GM12892 (cell line): ENCODE results near the gene GMPS.
"Not testable (repeated sequence)": the region's sequence is repeated elsewhere in the genome, so short reads cannot be mapped to it uniquely, and the experiment has no call there.

Source experiments
- POLR2A ChIP-seq: IDR thresholded peaks from 2 replicates; pipeline ENCODE4 v1.6.1; 2011; ENCODE audit warnings: low read depth, low read length, control low read depth
- POLR2AphosphoS5 ChIP-seq: IDR thresholded peaks from 2 replicates; pipeline ENCODE4 v1.6.1; 2011; ENCODE audit warnings: low read depth, low read length, control low read depth
- TAF1 ChIP-seq: IDR thresholded peaks from 2 replicates; pipeline ENCODE4 v1.6.1; 2011; ENCODE audit warnings: low read depth, mild to moderate bottlenecking, control low read depth, low read length, borderline replicate concordance

GRCh38 chr3:155886348-155886747 is 15.9 kb downstream of the GMPS start:
- TF ChIP-seq POLR2A, POLR2AphosphoS5, TAF1: not testable (repeated sequence)
